Activated CD8-positive, alpha-beta memory T cell treated with anti-CD3 and anti-CD28 coated beads for 36 hours (primary cell): ENCODE data around the gene EEIG1. TPM values are rescaled to one million over a fixed set of nuclear protein-coding genes. Genes with fewer than 3 reads are reported as not detected.
"Not testable (repeated sequence)": the region's sequence is repeated elsewhere in the genome, so short reads cannot be mapped to it uniquely, and the experiment has no call there.

Source experiments
- CTCF ChIA-PET: fragments of 350-600 bp; sonication (Branson Sonifier 250); formaldehyde crosslinking; loops from one replicate; lab custom pipeline; 2021; ENCODE audit warnings: antibody characterized with exemption; lab: Charles Lee
- POLR2A ChIA-PET: fragments of 350-600 bp; sonication (Branson Sonifier 250); formaldehyde crosslinking; loops from one replicate; lab custom pipeline; 2021; ENCODE audit warnings: antibody characterized with exemption; lab: Charles Lee
- total RNA-seq, 2 experiments: library from RNA; stranded (reverse); gene quantifications; one replicate each; pipeline ENCODE4 v1.2.3, GENCODE V29; 2021

Gene EEIG1
- total RNA-seq = 10 to 100 TPM; 47.3 to 48.5 TPM

- CTCF ChIA-PET = interaction anchor here (0.6 to 4.8 kb wide), 10 partner anchors 10 to 406 kb away, joined by 3 to 21 read pairs (median 6); no protein-coding TSS in a partner anchor
- POLR2A ChIA-PET = interaction anchor here (0.6 to 2.6 kb wide), 10 partner anchors 9 to 373 kb away, joined by 3 to 14 read pairs (median 4); partner anchors contain the start of gene DPM2
Measured at GRCh38 chr9:127980706-127981558, at the start of gene EEIG1. Gene EEIG1, minus strand, starts transcription at chr9:127980989. Its CDS starts 852 bp downstream, at chr9:127980137.

DNA sequence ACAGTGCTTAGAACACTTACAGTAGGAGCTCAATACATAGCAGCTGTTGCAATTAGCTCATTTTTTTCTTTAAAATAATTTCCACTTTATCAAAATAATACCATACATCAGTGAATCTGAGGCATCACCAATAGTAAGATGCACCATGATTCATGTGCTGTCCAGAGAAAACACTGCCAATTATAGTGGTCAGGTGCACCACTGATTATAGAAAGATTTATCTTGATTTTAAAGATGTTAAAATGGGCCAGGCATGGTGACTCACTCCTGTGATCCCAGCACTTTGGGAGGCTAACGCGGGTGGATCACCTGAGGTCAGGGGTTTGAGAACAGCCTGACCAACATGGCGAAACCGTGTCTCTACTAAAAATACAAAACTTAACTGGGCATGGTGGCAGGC is 46.9 kb upstream of the EEIG1 start:
- CTCF ChIA-PET = interaction anchor here (0.7 to 3.0 kb wide), 10 partner anchors 8 to 90 kb away, joined by 3 to 20 read pairs (median 4); partner anchors contain the start of gene DPM2
- POLR2A ChIA-PET = interaction anchor here (0.7 to 2.8 kb wide), 7 partner anchors 36 to 57 kb away, joined by 3 to 18 read pairs (median 4); partner anchors contain the start of genes EEIG1, NAIF1 and SLC25A25

DNA sequence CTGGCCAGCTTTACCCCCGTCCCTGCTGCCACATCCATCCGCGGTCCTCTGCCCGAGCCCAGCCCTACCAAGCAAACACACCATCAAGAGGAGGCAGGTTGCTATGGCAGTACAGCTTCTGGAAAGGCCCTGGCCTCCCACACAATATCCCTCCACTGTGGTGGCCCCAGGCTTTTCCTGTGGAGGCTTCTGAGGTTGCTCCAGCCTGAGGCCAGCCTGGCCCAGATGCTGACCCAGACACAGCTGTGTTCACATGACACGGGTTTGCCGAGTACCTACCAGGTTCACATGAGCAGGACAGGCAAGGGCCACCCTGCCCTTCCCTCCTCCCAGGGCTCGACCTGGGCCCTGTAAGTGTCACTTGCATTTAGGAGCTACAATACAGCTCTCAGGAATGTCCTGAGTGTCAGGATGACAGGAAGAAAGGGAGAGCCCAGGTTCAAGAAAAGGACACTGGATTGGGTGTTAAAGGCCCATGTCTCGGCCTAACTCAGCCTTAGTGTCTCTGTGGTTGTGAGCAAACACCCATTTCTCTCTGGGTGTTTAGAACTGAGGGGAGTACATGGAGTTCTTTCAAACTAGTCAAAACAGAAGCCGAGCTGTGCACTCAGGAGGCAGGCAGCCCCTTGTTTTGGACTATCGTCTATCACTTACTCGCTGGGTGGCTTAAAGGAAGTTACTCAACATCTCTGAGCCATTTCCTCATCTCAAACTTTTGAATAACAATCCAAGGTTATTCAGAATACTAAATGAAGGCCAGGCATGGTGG is 46.2 kb upstream of the EEIG1 start:
- POLR2A ChIA-PET = interaction anchor here (0.7 to 2.8 kb wide), 6 partner anchors 36 to 57 kb away, joined by 3 to 18 read pairs (median 4); partner anchors contain the start of genes EEIG1, NAIF1 and SLC25A25
- CTCF ChIA-PET = interaction anchor here (0.8 to 3.2 kb wide), 12 partner anchors 8 to 292 kb away, joined by 3 to 23 read pairs (median 5); partner anchors contain the start of genes DPM2, EEIG1 and TOR2A

DNA sequence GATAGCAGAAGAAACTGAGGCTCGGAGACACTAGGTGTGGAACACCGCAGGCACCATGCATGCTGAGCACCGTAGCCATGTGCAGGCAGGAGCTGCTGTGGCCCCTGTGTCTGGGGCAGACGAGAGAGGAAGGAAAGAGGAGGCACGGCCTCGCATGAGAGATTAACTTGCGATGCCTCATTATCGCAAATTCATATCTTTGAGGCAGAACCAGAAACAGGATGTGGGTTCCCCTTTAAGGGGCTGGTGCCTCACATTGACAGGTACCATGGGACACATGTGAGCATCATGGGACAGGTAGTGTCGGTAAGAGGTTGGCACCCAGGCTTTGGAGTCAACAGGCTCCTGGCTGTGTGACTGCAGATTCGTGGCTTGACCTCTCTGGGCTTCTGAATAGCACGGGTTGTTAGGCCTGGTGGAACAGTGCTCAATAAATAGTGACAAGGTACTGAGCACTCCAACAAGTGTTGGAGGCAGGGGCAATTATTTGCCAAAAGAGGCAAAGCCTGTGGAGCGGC is 45.5 kb upstream of the EEIG1 start:
- POLR2A ChIA-PET = interaction anchor here (1.1 to 2.8 kb wide), 3 partner anchors 43 to 56 kb away, joined by 4 to 18 read pairs (median 14); partner anchors contain the start of gene EEIG1
- CTCF ChIA-PET = interaction anchor here (0.9 to 3.2 kb wide), 12 partner anchors 9 to 291 kb away, joined by 3 to 23 read pairs (median 4); partner anchors contain the start of genes DPM2, EEIG1 and TOR2A

DNA sequence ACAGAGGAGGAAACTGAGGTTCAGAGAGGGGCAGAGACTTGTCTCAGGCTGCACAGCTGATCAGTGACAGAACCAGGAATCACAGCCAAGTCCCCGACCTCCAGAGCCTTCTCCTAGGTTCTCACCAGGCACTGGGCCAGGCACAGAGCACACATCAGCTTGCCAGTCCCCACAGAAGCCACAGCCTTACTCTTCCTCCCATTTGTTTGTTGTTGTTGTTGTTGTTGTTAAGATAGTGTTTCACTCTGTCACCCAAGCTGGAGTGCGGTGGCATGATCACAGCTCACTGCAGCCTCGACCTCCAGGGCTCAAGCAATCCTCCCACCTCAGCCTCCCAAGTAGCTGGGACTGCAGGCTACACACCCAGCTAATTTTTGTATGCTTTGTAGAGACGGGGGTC is 44.9 kb upstream of the EEIG1 start:
- ChIA-PET POLR2A (interaction anchor here (0.6 to 2.8 kb wide), 5 partner anchors 19 to 55 kb away, joined by 3 to 18 read pairs (median 11); partner anchors contain the start of gene EEIG1), CTCF (interaction anchor here (0.6 to 3.2 kb wide), 11 partner anchors 9 to 339 kb away, joined by 3 to 23 read pairs (median 4); partner anchors contain the start of gene EEIG1)

- ChIA-PET CTCF (interaction anchor here (1.0 to 3.2 kb wide), 9 partner anchors 10 to 93 kb away, joined by 3 to 23 read pairs (median 4); partner anchors contain the start of gene EEIG1), POLR2A (interaction anchor here (0.6 to 2.6 kb wide), 2 partner anchors 19 to 44 kb away, joined by 11 to 14 read pairs; partner anchors contain the start of gene EEIG1)
Measured at GRCh38 chr9:128024761-128025308, 44.0 kb upstream of the EEIG1 start.

- POLR2A ChIA-PET = not testable (repeated sequence)
- CTCF ChIA-PET = interaction anchor here (3.2 kb wide), 1 partner anchor 11 kb away, joined by 23 read pairs; no protein-coding TSS in a partner anchor
Measured at GRCh38 chr9:128023671-128024070, 42.9 kb upstream of the EEIG1 start.

DNA sequence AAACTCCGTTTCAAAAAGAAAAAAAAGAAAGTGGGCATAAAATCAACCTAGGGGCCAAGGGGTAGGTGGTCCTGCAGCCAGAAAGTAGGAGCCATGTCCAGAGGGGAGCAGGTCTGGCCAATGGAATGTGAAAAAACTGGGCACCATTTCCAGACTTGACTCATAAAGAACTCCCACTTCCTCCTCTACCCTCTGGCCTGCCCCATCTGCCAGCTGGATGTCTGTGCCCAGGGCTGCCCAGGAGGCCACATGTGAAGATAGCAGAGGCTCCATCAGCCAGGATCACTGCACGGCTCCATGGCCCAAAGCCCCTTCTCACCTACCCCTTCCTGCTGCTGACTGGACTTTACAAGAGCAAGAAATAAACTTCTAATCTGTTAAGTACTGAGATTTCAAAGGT is 42.1 kb upstream of the EEIG1 start:
- ChIA-PET CTCF (interaction anchor here (2.0 kb wide), 1 partner anchor 79 kb away, joined by 9 read pairs; no protein-coding TSS in a partner anchor), POLR2A (no interaction called here)

DNA sequence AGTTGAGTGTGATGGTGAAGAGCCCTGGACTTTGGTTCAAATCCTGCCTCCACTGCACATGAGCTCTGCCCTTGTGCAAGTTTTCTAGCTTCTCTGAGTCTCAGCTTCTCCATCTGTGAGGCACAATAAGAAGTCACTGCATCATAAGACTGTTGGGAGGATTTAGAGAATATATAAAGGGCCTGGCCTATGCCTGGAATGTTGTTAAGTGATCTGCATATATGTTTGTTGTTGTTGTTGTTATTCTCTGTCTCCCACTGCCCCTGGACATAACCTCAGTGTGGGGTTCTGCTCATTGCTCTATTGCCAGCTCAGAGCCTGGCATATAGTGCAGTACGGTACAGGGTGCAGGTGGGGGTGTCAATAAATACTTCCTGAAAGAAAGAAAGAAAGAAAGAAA is 40.3 kb upstream of the EEIG1 start:
- CTCF ChIA-PET = interaction anchor here (0.6 to 2.0 kb wide), 6 partner anchors 12 to 77 kb away, joined by 3 to 9 read pairs (median 4); partner anchors contain the start of gene EEIG1
- POLR2A ChIA-PET = interaction anchor here (0.7 kb wide), 1 partner anchor 66 kb away, joined by 3 read pairs; no protein-coding TSS in a partner anchor

DNA sequence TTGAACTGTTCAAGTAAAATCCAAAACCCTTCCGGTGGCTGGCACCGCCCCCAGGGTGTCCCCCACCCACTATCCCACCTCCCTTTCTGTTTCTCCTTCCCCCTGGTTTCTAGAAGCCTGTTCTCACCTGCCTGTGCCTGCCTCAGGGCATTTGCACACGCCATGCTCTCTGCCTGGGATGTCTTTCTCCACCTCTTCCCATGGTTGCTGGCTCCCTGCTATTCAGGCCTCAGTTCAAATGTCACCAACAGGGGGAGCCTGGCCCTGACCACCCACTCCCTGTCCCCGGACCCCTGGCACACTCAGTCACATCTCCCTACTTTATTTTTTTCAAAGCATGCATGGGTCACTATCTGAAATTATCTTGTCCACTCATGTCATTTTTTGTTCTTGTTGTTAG is 39.9 kb upstream of the EEIG1 start:
- POLR2A ChIA-PET = interaction anchor here (0.7 kb wide), 1 partner anchor 66 kb away, joined by 3 read pairs; no protein-coding TSS in a partner anchor
- CTCF ChIA-PET = interaction anchor here (0.6 to 2.0 kb wide), 6 partner anchors 13 to 77 kb away, joined by 3 to 9 read pairs (median 4); partner anchors contain the start of gene EEIG1

- CTCF ChIA-PET = interaction anchor here (3.3 kb wide), 1 partner anchor 72 kb away, joined by 11 read pairs; no protein-coding TSS in a partner anchor
- POLR2A ChIA-PET = no interaction called here
Measured at GRCh38 chr9:128015696-128016095, 34.9 kb upstream of the EEIG1 start.

GRCh38 chr9:128011071-128011817 is 30.5 kb upstream of the EEIG1 start:
- POLR2A ChIA-PET = no interaction called here
- CTCF ChIA-PET = no interaction called here

GRCh38 chr9:128009639-128010038 is 28.9 kb upstream of the EEIG1 start:
- ChIA-PET POLR2A (no interaction called here), CTCF (no interaction called here)

DNA sequence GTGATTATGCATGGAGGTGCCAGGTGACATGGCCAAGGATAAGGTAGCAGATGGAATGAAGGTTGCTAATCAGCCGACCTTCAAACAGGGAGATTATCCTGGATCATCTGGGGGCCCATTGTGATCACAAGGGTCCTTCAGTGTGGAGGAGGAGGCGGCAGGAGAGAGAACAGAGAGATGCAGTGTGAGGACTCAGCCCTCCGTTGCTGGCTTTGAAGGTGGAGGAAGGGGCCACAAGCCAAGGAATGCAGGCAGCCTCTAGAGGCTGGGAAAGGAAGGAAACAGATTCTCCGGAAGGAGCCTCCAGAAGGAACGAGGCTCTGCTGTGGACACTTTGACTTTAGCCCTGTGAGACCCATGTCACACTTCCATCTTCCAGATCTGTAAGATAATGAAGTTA is 27.4 kb upstream of the EEIG1 start:
- ChIA-PET POLR2A (no interaction called here), CTCF (interaction anchor here (0.6 to 0.7 kb wide), 2 partner anchors 27 to 373 kb away, joined by 3 read pairs; partner anchors contain the start of gene EEIG1)

GRCh38 chr9:128007566-128008138 is 26.9 kb upstream of the EEIG1 start:
- ChIA-PET POLR2A (interaction anchor here (0.7 to 1.8 kb wide), 2 partner anchors 18 to 26 kb away, joined by 3 to 5 read pairs; partner anchors contain the start of gene EEIG1), CTCF (interaction anchor here (0.6 to 2.2 kb wide), 3 partner anchors 27 to 295 kb away, joined by 3 to 7 read pairs (median 5); no protein-coding TSS in a partner anchor)
